PC-9 (cell line): ENCODE results near the gene ERMN.
A peak's percentile ranks its signal among the peaks of the same experiment; 100 is the strongest.

Experiments used
- CTCF ChIP-seq: fragments of 200-600 bp; sonication (generic); conservative IDR thresholded peaks from 2 replicates; pipeline ENCODE4 v1.6.1; 2017; ENCODE audit warnings: mixed run types, antibody characterized with exemption, mild to moderate bottlenecking, moderate library complexity
- EZH2 ChIP-seq: fragments of 200-600 bp; sonication (generic); IDR thresholded peaks from 2 replicates; pipeline ENCODE4 v1.8.0; 2017; ENCODE audit warnings: antibody characterized with exemption, low read depth

- TF ChIP-seq EZH2 = no peak
- TF ChIP-seq CTCF = peak; percentile 75
Measured at GRCh38 chr2:157327621-157328500, 2.2 kb upstream of the ERMN start.
